Measurements from ENCODE around the gene SPSB3.
"Not testable (repeated sequence)": the region's sequence is repeated elsewhere in the genome, so short reads cannot be mapped to it uniquely, and the experiment has no call there.

Gene SPSB3

DNA sequence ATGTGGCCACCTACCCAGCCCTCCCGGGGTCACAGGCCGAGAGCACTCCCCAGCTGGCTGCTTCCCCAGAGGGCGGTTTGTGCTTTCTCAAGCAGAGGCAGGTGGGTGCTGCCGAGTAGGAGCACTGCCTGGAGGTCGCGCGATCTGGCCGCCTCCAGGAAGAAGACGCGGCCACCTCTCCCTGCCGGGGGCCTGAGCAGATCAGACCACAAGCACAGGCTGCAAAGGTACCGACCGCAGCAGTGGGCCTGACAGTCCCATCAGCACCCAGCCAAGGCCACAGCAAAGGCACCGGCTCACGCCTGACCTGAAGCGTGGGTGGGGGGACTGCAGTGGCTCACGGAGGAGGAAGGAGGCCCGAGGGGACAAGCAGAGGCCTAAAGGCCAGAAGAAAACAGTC is 26.3 kb upstream of the SPSB3 start:
- H3K4me3 ChIP-seq (ENCODE audit: low read depth, low read length) = no peak overlapping the region
- TF ChIP-seq, protein P1, sequence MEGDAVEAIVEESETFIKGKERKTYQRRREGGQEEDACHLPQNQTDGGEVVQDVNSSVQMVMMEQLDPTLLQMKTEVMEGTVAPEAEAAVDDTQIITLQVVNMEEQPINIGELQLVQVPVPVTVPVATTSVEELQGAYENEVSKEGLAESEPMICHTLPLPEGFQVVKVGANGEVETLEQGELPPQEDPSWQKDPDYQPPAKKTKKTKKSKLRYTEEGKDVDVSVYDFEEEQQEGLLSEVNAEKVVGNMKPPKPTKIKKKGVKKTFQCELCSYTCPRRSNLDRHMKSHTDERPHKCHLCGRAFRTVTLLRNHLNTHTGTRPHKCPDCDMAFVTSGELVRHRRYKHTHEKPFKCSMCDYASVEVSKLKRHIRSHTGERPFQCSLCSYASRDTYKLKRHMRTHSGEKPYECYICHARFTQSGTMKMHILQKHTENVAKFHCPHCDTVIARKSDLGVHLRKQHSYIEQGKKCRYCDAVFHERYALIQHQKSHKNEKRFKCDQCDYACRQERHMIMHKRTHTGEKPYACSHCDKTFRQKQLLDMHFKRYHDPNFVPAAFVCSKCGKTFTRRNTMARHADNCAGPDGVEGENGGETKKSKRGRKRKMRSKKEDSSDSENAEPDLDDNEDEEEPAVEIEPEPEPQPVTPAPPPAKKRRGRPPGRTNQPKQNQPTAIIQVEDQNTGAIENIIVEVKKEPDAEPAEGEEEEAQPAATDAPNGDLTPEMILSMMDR (IDR thresholded peaks at IDR 0.05; ENCODE audit: insufficient read depth, low read depth, low read length, missing control alignments) = no peak
- no peak for DNase-seq (ENCODE audit: low read depth)

DNA sequence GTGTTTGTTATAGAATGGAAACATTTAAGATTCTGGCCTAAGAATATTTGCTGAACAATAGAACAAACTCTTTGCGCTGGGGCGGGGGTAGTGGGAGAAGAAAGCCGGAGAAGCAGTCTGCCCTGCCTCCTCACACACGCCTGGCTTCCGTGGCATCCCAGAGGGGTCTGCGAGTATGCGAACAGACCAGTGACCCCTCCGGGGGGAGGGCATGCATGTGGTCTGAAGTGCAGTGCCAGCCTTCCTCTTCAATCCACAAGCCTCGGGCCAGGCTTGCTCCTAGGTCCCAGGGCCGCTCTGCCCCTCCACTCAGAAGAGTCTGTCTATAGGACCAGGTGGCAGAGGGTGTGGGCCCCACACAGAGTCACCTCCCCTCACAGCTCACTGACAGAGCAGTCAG is 25.3 kb upstream of the SPSB3 start:
- DNase-seq (ENCODE audit: low read depth) = no peak
- no peak overlapping the region for H3K4me3 ChIP-seq (ENCODE audit: low read depth, low read length)
- TF ChIP-seq, protein P1 (IDR thresholded peaks at IDR 0.05; ENCODE audit: insufficient read depth, low read depth, low read length, missing control alignments) = no peak

DNA sequence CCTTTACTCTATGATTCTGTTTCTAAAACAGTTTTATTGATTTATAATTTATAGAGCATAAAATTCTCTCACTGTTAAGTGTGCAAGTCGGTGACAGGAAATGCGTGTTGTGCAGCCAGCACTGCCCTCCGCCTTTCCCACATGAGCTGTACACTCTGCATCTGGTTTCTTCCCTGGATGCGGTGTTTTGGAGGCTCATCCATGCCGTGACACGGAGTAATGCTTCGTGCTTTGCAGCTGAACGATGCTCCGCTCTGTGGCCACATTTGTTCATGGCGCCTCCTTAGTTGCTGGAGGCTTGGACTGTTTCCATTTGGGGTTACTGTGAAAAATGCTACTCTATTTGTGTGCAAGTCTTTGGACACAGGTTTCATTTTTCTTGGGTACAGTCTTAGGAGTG is 18.3 kb upstream of the SPSB3 start:
- TF ChIP-seq, protein P1 (IDR thresholded peaks at IDR 0.05; ENCODE audit: insufficient read depth, low read depth, low read length, missing control alignments) = no peak
- no peak for DNase-seq (ENCODE audit: low read depth)
- H3K4me3 ChIP-seq (ENCODE audit: low read depth, low read length) = no peak overlapping the region

DNA sequence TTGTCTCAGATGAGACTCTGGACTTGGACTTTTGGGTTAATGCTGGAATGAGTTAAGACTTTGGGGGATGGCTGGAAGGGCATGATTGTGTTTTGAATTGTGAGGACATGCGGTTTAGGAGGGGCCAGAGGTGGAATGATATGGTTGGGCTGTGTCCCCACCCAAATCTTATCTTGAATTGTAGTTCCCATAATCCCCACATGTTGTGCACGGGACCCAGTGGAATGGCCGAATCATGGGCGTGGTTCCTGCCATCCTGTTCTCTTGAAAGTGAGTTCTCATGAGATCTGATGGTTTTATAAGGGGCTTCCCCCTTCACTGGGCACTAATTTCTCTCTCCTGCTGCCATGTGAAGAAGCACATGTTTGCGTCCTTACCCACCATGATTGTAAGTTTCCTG is 16.9 kb upstream of the SPSB3 start:
- DNase-seq (ENCODE audit: low read depth); H3K4me3 ChIP-seq (ENCODE audit: low read depth, low read length): not testable (repeated sequence)

DNA sequence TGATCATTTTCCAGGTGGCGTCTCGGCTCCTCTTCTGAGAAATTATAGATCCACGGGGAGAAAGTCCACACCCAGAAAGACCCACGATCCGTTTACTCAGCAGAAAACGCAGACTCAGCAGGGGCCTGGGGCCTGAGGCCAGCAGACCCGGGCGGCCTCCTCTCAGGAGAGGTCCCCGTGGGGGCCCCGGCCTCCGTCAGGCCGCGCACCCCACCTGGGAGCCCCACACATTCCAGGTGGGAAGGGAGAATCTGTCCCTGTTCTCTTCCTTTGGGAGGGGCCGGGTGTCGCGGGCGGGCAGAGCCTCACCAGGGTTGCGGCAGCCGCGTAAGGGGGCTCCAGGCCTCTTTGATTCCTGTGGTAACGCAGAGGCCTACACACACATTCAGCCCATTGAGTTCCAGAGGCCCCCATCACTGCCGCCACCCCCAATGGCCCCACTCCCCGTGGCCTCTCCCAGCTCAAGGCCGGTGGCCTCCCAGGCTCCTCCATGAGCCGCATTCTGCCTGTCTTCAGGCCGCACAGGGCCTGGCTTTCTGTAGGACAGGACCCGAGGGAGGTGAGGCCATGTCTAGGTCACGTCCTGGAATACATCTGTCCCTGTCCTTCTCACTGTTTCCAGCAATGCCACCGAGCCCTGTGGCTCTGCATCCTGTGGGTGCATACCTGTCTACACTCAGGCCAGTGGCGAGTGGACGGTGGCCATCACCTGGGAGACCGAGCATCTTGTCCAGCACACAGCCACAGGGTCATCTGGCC is 12.7 kb upstream of the SPSB3 start:
- no peak for DNase-seq (ENCODE audit: low read depth)
- TF ChIP-seq, protein P1 (IDR thresholded peaks at IDR 0.05; ENCODE audit: insufficient read depth, low read depth, low read length, missing control alignments) = no peak
- H3K4me3 ChIP-seq (ENCODE audit: low read depth, low read length) = no peak overlapping the region

DNA sequence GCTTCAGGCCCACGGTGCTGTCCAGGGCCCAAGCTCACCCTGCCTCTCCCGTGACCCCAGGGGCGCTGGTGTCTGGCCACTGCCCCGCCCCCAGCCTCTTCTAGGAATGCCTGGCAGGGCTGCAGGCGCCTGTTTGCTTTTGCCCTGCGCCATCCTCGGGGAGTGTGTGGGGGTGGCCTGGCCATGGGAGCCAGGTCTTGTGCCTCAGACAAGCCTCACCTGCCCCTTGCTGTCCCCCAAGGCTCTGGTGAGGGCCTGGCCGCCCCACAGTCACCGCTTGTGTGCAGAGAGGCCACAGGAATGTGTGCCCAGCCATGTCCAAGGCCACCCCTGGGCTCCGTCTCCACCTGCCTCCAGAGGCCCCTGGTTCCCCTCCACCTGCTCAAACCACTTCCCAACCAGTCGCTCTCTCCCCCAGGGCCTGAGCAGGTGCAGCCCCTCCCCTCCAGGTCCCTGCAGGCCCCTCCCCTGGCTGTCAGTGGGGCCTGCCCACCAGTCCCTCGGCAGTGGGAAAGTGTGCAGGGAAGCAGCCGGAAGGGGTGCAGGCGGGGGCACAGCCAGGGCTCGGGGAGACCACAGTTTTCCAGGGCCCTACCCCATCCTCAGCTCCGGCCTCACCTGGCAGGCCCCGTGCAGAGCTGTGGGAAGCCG is 12.0 kb upstream of the SPSB3 start:
- H3K4me3 ChIP-seq (ENCODE audit: low read depth, low read length) = no peak overlapping the region
- no peak for DNase-seq (ENCODE audit: low read depth)
- TF ChIP-seq, protein P1 (IDR thresholded peaks at IDR 0.05; ENCODE audit: insufficient read depth, low read depth, low read length, missing control alignments) = no peak

DNA sequence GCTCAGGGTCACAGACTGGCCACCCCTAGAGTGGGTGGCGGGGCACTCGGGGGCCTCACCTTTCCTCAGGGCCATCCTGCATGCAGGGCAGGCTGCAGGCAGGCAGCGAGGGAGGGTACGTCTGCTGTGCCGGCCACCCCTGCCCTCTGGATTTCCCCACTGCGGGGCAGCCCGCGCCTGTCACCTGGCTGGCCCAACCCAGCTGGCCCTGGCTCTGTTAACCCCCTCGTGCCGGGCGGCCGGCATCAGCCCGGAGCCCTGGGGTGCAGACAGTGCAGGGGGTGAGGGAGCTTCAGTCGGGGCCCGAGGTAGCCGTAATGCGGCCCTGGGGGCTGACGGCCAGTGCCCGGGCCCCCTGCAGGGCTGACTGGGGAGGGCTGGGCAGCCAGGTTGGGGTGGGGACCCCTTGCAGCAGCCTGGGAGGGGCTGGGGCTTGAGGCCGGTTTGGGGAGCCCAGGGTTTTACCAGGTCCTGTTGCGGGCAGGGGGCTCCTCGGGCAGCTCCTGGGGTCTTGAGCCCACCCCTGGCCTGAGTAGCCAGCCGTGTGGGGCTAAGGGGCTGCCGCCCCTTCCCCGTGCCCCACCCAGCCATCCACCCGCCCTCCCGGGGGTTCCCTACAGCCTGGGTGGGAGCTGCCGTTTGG is 11.3 kb upstream of the SPSB3 start, which contains the start of gene IGFALS:
IGFALS (minus strand) TSS at position 128 of the 643 bp plus-strand sequence; CDS start at position 75, 53 bp downstream.
- DNase-seq (ENCODE audit: low read depth) = no peak
- no peak within 1 kb of the TSS for H3K4me3 ChIP-seq (ENCODE audit: low read depth, low read length)
- TF ChIP-seq, protein P1 (IDR thresholded peaks at IDR 0.05; ENCODE audit: insufficient read depth, low read depth, low read length, missing control alignments) = no peak

Measured in GM12865 (cell line).